Osteocyte (in vitro differentiated cells): ENCODE data around the gene CDK6. TPM values are rescaled to one million over a fixed set of nuclear protein-coding genes. Genes with fewer than 3 reads are reported as not detected.

Experiments
- DNase-seq: peaks from one replicate; pipeline ENCODE4 v3.0.0; 2021; ENCODE audit warnings: mixed read lengths; ENCODE audit not compliant: unreplicated experiment; ENCODE audit errors: extremely low spot score
- H3K27ac Mint-ChIP-seq: one replicate; pipeline ENCODE4 v1.8.0; 2021; ENCODE audit warnings: mild to moderate bottlenecking, mixed read lengths; ENCODE audit not compliant: unreplicated experiment
- H3K27me3 Mint-ChIP-seq: one replicate; pipeline ENCODE4 v1.8.0; 2021; ENCODE audit warnings: mixed read lengths; ENCODE audit not compliant: unreplicated experiment
- H3K36me3 Mint-ChIP-seq: one replicate; pipeline ENCODE4 v1.8.0; 2021; ENCODE audit warnings: mixed read lengths; ENCODE audit not compliant: unreplicated experiment
- H3K4me1 Mint-ChIP-seq: one replicate; pipeline ENCODE4 v1.8.0; 2021; ENCODE audit warnings: mixed read lengths; ENCODE audit not compliant: unreplicated experiment
- H3K4me3 Mint-ChIP-seq: one replicate; pipeline ENCODE4 v1.8.0; 2021; ENCODE audit warnings: mild to moderate bottlenecking, moderate library complexity, mixed read lengths; ENCODE audit not compliant: unreplicated experiment
- H3K9me3 Mint-ChIP-seq: one replicate; pipeline ENCODE4 v1.8.0; 2021; ENCODE audit warnings: mixed read lengths; ENCODE audit not compliant: unreplicated experiment
- total RNA-seq: library from RNA; stranded (reverse); gene quantifications from 2 replicates; pipeline ENCODE4 v1.2.1, GENCODE V29; 2021
- TF ChIP-seq, protein P1 (sequence below): fragments of 200-600 bp; sonication (generic); IDR thresholded peaks from 2 replicates; pipeline ENCODE4 v1.5.0; 2021; ENCODE audit warnings: antibody characterized with exemption, mild to moderate bottlenecking, moderate library complexity

CDK6 gene
- total RNA-seq, 1 donor from 2014 or later, result 53.6 TPM

DNA sequence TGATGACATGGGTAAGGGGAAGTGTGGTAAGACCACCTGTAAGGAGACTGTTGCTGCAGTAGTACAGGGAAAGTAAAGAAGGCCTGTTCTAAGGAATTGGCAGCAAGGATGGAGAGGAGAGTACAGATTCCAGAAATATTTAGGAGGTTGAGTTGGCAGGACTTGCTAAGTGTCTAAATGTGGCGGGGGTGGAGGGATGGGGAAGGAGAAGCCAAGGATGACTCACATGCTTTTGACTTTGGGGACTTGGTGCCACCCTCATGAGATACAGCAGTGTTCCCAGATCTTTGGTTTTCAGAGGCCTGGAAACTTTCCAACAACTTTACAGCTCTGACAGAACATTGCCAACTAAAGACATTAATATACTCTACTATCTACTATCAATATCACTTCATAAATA, 45.4 kb downstream of the CDK6 start:
- peaks cover 19% of the 10 kb centered on the region for H3K36me3 Mint-ChIP-seq
- DNase-seq, result no peak
- TF ChIP-seq, protein P1, sequence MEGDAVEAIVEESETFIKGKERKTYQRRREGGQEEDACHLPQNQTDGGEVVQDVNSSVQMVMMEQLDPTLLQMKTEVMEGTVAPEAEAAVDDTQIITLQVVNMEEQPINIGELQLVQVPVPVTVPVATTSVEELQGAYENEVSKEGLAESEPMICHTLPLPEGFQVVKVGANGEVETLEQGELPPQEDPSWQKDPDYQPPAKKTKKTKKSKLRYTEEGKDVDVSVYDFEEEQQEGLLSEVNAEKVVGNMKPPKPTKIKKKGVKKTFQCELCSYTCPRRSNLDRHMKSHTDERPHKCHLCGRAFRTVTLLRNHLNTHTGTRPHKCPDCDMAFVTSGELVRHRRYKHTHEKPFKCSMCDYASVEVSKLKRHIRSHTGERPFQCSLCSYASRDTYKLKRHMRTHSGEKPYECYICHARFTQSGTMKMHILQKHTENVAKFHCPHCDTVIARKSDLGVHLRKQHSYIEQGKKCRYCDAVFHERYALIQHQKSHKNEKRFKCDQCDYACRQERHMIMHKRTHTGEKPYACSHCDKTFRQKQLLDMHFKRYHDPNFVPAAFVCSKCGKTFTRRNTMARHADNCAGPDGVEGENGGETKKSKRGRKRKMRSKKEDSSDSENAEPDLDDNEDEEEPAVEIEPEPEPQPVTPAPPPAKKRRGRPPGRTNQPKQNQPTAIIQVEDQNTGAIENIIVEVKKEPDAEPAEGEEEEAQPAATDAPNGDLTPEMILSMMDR, result no peak
- H3K9me3 Mint-ChIP-seq, result peaks cover 29% of the 10 kb centered on the region
- H3K27me3 Mint-ChIP-seq, result no peaks in the 10 kb centered on the region
- peak overlapping the region; percentile 81 for H3K27ac Mint-ChIP-seq
- peaks cover 72% of the 10 kb centered on the region for H3K4me1 Mint-ChIP-seq
- no peak overlapping the region for H3K4me3 Mint-ChIP-seq

DNA sequence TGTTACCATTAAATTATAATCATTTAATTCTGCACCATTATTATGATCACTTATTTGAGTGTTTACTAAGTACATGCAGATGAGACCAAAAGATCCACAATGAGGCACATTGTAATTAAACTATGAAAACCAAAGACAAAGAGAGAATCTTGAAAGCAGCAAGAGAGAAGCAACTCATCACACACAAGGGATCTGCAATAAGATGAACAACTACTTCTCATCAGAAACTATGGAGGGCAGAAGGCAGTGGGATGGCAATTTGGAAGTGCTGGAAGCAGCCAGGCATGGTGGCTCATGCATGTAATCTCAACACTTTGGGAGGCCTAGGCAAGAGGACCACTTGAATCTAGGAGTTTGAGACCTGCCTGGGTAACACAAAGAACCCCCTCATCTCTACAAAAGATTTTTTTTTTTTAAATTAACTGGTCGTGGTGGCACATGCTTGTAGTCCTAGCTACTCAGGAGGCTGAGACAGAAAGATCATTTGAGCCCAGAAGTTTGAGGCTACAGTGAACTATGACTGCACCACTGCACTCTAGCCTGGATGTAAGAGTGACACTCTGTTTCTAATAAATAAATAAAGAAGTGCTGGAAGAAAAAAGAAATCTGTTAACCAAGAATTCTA, 47.7 kb downstream of the CDK6 start:
- TF ChIP-seq, protein P1, result no peak
- Mint-ChIP-seq H3K27me3 (no peaks in the 10 kb centered on the region), H3K36me3 (peaks cover 24% of the 10 kb centered on the region), H3K4me3 (no peak overlapping the region), H3K27ac (no peak overlapping the region), H3K4me1 (peaks cover 62% of the 10 kb centered on the region), H3K9me3 (peaks cover 29% of the 10 kb centered on the region)
- no peak for DNase-seq

DNA sequence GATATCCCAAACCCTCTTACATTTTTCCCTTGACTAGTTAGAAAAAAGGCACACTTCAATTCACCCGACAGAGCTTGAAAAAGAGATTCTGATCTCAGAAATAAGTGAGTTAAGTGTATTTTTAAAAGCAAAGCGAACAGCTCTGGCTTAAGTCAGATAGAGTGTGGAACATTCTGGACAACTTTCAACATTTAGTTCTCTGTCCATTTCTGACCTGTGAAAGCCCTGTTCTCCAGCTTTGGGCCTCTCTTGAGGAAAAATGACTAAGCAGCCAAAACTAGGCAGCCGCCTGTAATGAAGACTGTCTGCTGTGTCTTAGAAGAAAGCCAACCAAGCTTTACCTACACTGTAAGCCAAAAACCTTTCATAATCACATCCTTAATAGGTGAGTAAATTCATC, 50.5 kb downstream of the CDK6 start:
- Mint-ChIP-seq H3K27ac (peak overlapping the region; percentile 68), H3K4me3 (no peak overlapping the region), H3K9me3 (peaks cover 29% of the 10 kb centered on the region), H3K36me3 (peaks cover 24% of the 10 kb centered on the region), H3K27me3 (no peaks in the 10 kb centered on the region), H3K4me1 (peaks cover 63% of the 10 kb centered on the region)
- TF ChIP-seq, protein P1, result no peak
- no peak for DNase-seq

DNA sequence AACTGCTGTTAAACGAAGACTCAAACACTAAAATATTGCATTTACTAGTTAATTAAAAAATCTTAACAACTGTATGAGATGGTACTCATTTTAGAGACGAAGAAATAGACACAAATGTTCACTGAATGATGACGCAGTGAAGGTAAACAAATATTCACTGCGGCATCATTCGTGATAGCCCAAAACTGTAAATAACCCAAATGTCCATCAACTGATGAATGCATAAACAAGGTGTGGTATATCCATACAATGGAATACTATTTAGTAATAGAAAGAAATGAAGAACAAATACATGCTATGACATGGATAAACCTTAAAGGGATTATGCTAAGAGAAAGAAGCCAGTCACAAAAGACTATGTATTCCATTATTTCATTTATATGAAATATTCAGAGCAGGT, 51.4 kb downstream of the CDK6 start:
- DNase-seq, result no peak
- H3K36me3 Mint-ChIP-seq, result peaks cover 23% of the 10 kb centered on the region
- H3K27ac Mint-ChIP-seq, result peak overlapping the region; percentile 40
- H3K4me3 Mint-ChIP-seq, result no peak overlapping the region
- TF ChIP-seq, protein P1, result no peak
- H3K9me3 Mint-ChIP-seq, result peaks cover 24% of the 10 kb centered on the region
- peaks cover 54% of the 10 kb centered on the region for H3K4me1 Mint-ChIP-seq
- no peaks in the 10 kb centered on the region for H3K27me3 Mint-ChIP-seq

DNA sequence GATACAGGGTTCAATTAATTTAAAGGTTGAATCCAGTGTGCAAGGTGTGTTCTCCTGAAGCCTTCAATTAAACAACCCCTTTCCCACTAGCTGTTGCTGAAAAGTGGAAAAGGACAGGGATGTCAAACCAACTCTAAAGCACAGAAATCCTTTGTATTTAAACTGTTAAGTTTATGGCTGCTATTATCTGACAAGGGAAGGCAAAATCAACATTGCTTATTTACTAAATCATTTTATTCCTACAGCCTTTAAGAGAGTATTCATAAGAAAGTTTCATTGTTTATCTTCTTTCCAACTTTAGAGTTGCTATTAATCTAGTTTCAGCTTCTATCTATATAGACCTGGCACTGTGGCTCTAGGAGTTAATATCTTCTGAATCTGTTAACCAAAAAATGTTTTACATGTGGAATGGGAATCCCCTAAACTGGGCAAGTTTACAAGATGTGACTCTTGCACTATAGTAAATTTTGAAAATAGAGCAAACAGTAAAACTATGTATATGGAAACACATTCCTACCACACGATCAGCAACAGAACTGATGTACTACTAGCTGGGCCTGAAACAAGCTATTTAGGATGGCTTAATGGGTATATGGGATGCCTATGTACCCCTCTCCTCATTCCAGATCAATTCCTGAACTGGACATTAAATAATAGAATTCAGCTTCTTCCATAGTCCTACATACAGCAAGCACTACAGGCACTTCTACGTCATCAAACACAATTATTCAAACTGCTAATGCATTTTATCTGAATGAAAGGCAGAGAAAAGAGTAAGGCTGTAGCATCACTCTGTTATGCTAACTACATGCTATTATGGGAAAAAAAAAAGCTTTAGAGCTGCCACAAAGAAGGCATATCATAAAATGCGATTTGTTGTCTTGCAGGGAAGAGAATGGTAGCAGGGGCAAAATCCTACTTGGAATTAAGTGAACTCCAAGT, 52.8 kb downstream of the CDK6 start:
- H3K27me3 Mint-ChIP-seq, result no peaks in the 10 kb centered on the region
- H3K4me1 Mint-ChIP-seq, result peaks cover 59% of the 10 kb centered on the region
- peaks cover 10% of the 10 kb centered on the region for H3K9me3 Mint-ChIP-seq
- TF ChIP-seq, protein P1, result no peak
- no peak for DNase-seq
- peaks cover 13% of the 10 kb centered on the region for H3K36me3 Mint-ChIP-seq
- H3K27ac Mint-ChIP-seq, result peak overlapping the region; percentile 41
- no peak overlapping the region for H3K4me3 Mint-ChIP-seq
